CD4-positive, alpha-beta memory T cell (primary cell): Measurements from ENCODE around the gene KLRC4. TPM values are rescaled to one million over a fixed set of nuclear protein-coding genes. Genes with fewer than 3 reads are reported as not detected.
"Not testable (repeated sequence)": the region's sequence is repeated elsewhere in the genome, so short reads cannot be mapped to it uniquely, and the experiment has no call there.

Experiments
- CTCF ChIA-PET: fragments of 350-600 bp; sonication (Branson Sonifier 250); formaldehyde crosslinking; loops from one replicate; lab custom pipeline; 2021; ENCODE audit warnings: inconsistent platforms; ENCODE audit not compliant: partially characterized antibody; lab: Charles Lee
- POLR2A ChIA-PET: fragments of 350-600 bp; sonication (Branson Sonifier 250); formaldehyde crosslinking; loops from one replicate; lab custom pipeline; 2021; ENCODE audit not compliant: partially characterized antibody; lab: Charles Lee
- DNase-seq, 5 donors: peaks; one replicate each; pipeline versions ENCODE4 v3.0.0 to v3.0.0-alpha.2; 2020 to 2022; ENCODE audit warnings: mixed read lengths in 1 of 5
- H3K27ac ChIP-seq: one replicate; pipeline ENCODE4 v1.7.0; 2013; ENCODE audit warnings: low read depth, low read length
- H3K27me3 ChIP-seq: 2 replicates; pipeline ENCODE4 v1.7.0; 2013; ENCODE audit warnings: mild to moderate bottlenecking, low read length, moderate library complexity; ENCODE audit not compliant: insufficient read depth
- H3K36me3 ChIP-seq: 2 replicates; pipeline ENCODE4 v1.7.0; 2013; ENCODE audit warnings: mild to moderate bottlenecking, low read length, moderate library complexity; ENCODE audit not compliant: insufficient read depth
- H3K4me1 ChIP-seq: 2 replicates; pipeline ENCODE4 v1.7.0; 2013; ENCODE audit warnings: mild to moderate bottlenecking, low read length, moderate library complexity; ENCODE audit not compliant: insufficient read depth
- H3K4me3 ChIP-seq, 2 donors: one replicate each; pipeline ENCODE4 v1.7.0; 2013; ENCODE audit warnings: low read length in 2 of 2, mild to moderate bottlenecking in 1 of 2
- H3K9me3 ChIP-seq, 2 donors: one replicate each; pipeline ENCODE4 v1.7.0; 2013; ENCODE audit warnings: low read length in 2 of 2, control low read depth in 1 of 2; ENCODE audit not compliant: control insufficient read depth in 1 of 2
- H3K27ac Mint-ChIP-seq, 7 donors: one replicate each; pipeline ENCODE4 v1.8.0; 2020 to 2021; ENCODE audit warnings: mixed read lengths in 7 of 7, mild to moderate bottlenecking in 6 of 7, inconsistent platforms in 3 of 7, moderate library complexity in 3 of 7
- H3K27me3 Mint-ChIP-seq, 2 donors: one replicate each; pipeline ENCODE4 v1.8.0; 2020 to 2021; ENCODE audit warnings: mixed read lengths in 2 of 2
- H3K36me3 Mint-ChIP-seq, 2 donors: one replicate each; pipeline ENCODE4 v1.8.0; 2020 to 2021; ENCODE audit warnings: mixed read lengths in 2 of 2, inconsistent platforms in 1 of 2, mild to moderate bottlenecking in 1 of 2
- H3K4me1 Mint-ChIP-seq, 4 donors: one replicate each; pipeline ENCODE4 v1.8.0; 2020 to 2021; ENCODE audit warnings: mixed read lengths in 4 of 4, mild to moderate bottlenecking in 1 of 4
- H3K4me3 Mint-ChIP-seq, 8 donors: one replicate each; pipeline ENCODE4 v1.8.0; 2020 to 2021; ENCODE audit warnings: mixed read lengths in 8 of 8, mild to moderate bottlenecking in 7 of 8, moderate library complexity in 6 of 8, inconsistent platforms in 3 of 8
- H3K9me3 Mint-ChIP-seq, 8 donors: one replicate each; pipeline ENCODE4 v1.8.0; 2020 to 2021; ENCODE audit warnings: mixed read lengths in 8 of 8, mild to moderate bottlenecking in 5 of 8, inconsistent platforms in 3 of 8, moderate library complexity in 1 of 8
- intact Hi-C: fragments of 100-400 bp; cut with micrococcal nuclease; formaldehyde crosslinking; loops from one replicate; pipeline ENCODE4 v1.15.1; 2023
- polyA plus RNA-seq, 2 donors: library from polyadenylated mRNA; unstranded; fragments of 300-500 nt; fragmentation: Illumina TruSeq; gene quantifications; one replicate each; pipeline ENCODE4 v1.2.3, GENCODE V29; 2021
- total RNA-seq, 2 experiments: library from RNA; stranded (reverse); gene quantifications; one replicate each; pipeline ENCODE4 v1.2.3, GENCODE V29; 2021

The KLRC4 gene
- total and polyA plus RNA-seq, 4 experiments from 2014 or later, result not detected

GRCh38 chr12:10400829-10401228 lies 8.7 kb downstream of the KLRC4 start:
- Mint-ChIP-seq H3K4me3 (no peak overlapping the region), H3K27ac (no peak overlapping the region), H3K36me3 (no peaks in the 10 kb centered on the region), H3K27me3 (peaks cover 14 to 19% of the 10 kb centered on the region in 2 donors), H3K9me3 (peaks cover 0 to 3% (median 0%) of the 10 kb centered on the region in 8 donors), H3K4me1 (no peaks in the 10 kb centered on the region)
- DNase-seq, result no peak
- intact Hi-C loops, result no loop called here
- Histone ChIP-seq H3K9me3 (no peaks in the 10 kb centered on the region), H3K36me3 (no peaks in the 10 kb centered on the region), H3K4me1 (no peaks in the 10 kb centered on the region), H3K27ac (no peak overlapping the region), H3K4me3 (no peak overlapping the region), H3K27me3 (no peaks in the 10 kb centered on the region)
- ChIA-PET POLR2A (no interaction called here), CTCF (no interaction called here)

- Mint-ChIP-seq H3K4me1 (no peaks in the 10 kb centered on the region), H3K27ac (no peak overlapping the region), H3K36me3 (no peaks in the 10 kb centered on the region), H3K4me3 (no peak overlapping the region), H3K9me3 (no peaks in the 10 kb centered on the region), H3K27me3 (peaks cover 23 to 24% of the 10 kb centered on the region in 2 donors)
- ChIA-PET POLR2A (no interaction called here), CTCF (no interaction called here)
- no peaks in the 10 kb centered on the region for H3K36me3 ChIP-seq
- intact Hi-C loops, result no loop called here
- no peaks in the 10 kb centered on the region for H3K4me1 ChIP-seq
- no peak for DNase-seq
- no peak overlapping the region for H3K27ac ChIP-seq
- no peaks in the 10 kb centered on the region for H3K27me3 ChIP-seq
- H3K4me3 ChIP-seq, result no peak overlapping the region
- no peaks in the 10 kb centered on the region for H3K9me3 ChIP-seq
Observed at GRCh38 chr12:10398168-10398567, 11.4 kb downstream of the KLRC4 start.

- ChIA-PET CTCF (no interaction called here), POLR2A (no interaction called here)
- Histone ChIP-seq H3K36me3 (no peaks in the 10 kb centered on the region), H3K4me1 (no peaks in the 10 kb centered on the region), H3K9me3 (no peaks in the 10 kb centered on the region), H3K27me3 (no peaks in the 10 kb centered on the region), H3K4me3 (no peak overlapping the region), H3K27ac (no peak overlapping the region)
- intact Hi-C loops, result no loop called here
- Mint-ChIP-seq H3K36me3 (no peaks in the 10 kb centered on the region), H3K27me3 (peaks cover 20 to 27% of the 10 kb centered on the region in 2 donors), H3K4me1 (no peaks in the 10 kb centered on the region), H3K27ac (no peak overlapping the region), H3K4me3 (no peak overlapping the region), H3K9me3 (no peaks in the 10 kb centered on the region)
- no peak for DNase-seq
Observed at GRCh38 chr12:10397296-10397695, 12.3 kb downstream of the KLRC4 start.

- H3K36me3 Mint-ChIP-seq, H3K4me3 ChIP-seq, DNase-seq, H3K9me3 Mint-ChIP-seq, intact Hi-C loops, POLR2A ChIA-PET, H3K9me3 ChIP-seq, H3K27me3 ChIP-seq, H3K27ac ChIP-seq, H3K4me3 Mint-ChIP-seq, H3K27ac Mint-ChIP-seq, H3K36me3 ChIP-seq, H3K4me1 ChIP-seq, CTCF ChIA-PET, H3K4me1 Mint-ChIP-seq: not testable (repeated sequence)
- peaks cover 19 to 25% of the 10 kb centered on the region in 2 donors for H3K27me3 Mint-ChIP-seq
Observed at GRCh38 chr12:10396176-10396575, 13.4 kb downstream of the KLRC4 start.

GRCh38 chr12:10395390-10395998 lies 14.1 kb downstream of the KLRC4 start:
- no peak overlapping the region for H3K27ac ChIP-seq
- no peak for DNase-seq
- ChIA-PET CTCF (no interaction called here), POLR2A (no interaction called here)
- no peaks in the 10 kb centered on the region for H3K36me3 Mint-ChIP-seq
- no peaks in the 10 kb centered on the region for H3K36me3 ChIP-seq
- H3K27me3 ChIP-seq, result no peaks in the 10 kb centered on the region
- H3K4me3 ChIP-seq, result no peak overlapping the region
- no peaks in the 10 kb centered on the region for H3K9me3 Mint-ChIP-seq
- intact Hi-C loops, result no loop called here
- H3K4me3 Mint-ChIP-seq, result no peak overlapping the region
- H3K9me3 ChIP-seq, result no peaks in the 10 kb centered on the region
- H3K27ac Mint-ChIP-seq, result peak overlapping the region in 1 of 7 donors; percentile 21
- peaks cover 17 to 21% of the 10 kb centered on the region in 2 donors for H3K27me3 Mint-ChIP-seq
- no peaks in the 10 kb centered on the region for H3K4me1 Mint-ChIP-seq
- H3K4me1 ChIP-seq, result no peaks in the 10 kb centered on the region

GRCh38 chr12:10394531-10395152 lies 14.9 kb downstream of the KLRC4 start:
- CTCF ChIA-PET, H3K27me3 ChIP-seq, H3K9me3 ChIP-seq, H3K4me1 ChIP-seq, H3K27ac Mint-ChIP-seq, H3K36me3 ChIP-seq, DNase-seq, H3K4me1 Mint-ChIP-seq, H3K4me3 Mint-ChIP-seq, POLR2A ChIA-PET, H3K36me3 Mint-ChIP-seq, intact Hi-C loops, H3K27ac ChIP-seq, H3K9me3 Mint-ChIP-seq, H3K4me3 ChIP-seq: not testable (repeated sequence)
- H3K27me3 Mint-ChIP-seq, result peaks cover 13 to 24% of the 10 kb centered on the region in 2 donors

- Histone ChIP-seq H3K27me3 (no peaks in the 10 kb centered on the region), H3K4me1 (no peaks in the 10 kb centered on the region), H3K27ac (no peak overlapping the region), H3K36me3 (no peaks in the 10 kb centered on the region), H3K9me3 (no peaks in the 10 kb centered on the region), H3K4me3 (no peak overlapping the region)
- intact Hi-C loops, result no loop called here
- Mint-ChIP-seq H3K9me3 (no peaks in the 10 kb centered on the region), H3K4me1 (peaks cover 0 to 1% (median 0%) of the 10 kb centered on the region in 4 donors), H3K27me3 (peaks cover 20 to 24% of the 10 kb centered on the region in 2 donors), H3K4me3 (no peak overlapping the region), H3K27ac (no peak overlapping the region), H3K36me3 (no peaks in the 10 kb centered on the region)
- POLR2A ChIA-PET, result no interaction called here
- no peak for DNase-seq
- CTCF ChIA-PET, result no interaction called here
Observed at GRCh38 chr12:10393291-10393690, 16.3 kb downstream of the KLRC4 start.
